GM21576 (cell line): ENCODE data around the gene PHF3.
"Not testable (repeated sequence)": the region's sequence is repeated elsewhere in the genome, so short reads cannot be mapped to it uniquely, and the experiment has no call there.

Source experiments
- ATAC-seq: cut with Tn5 transposase; IDR thresholded peaks from one replicate; pipeline ENCODE4 v1.9.1; 2021; ENCODE audit warnings: mild to moderate bottlenecking, moderate library complexity; ENCODE audit not compliant: unreplicated experiment

Gene PHF3

GRCh38 chr6:63706630-63707029 lies 71.0 kb downstream of the PHF3 start:
- ATAC-seq: no peak

GRCh38 chr6:63708631-63709030 lies 73.0 kb downstream of the PHF3 start:
- ATAC-seq: no peak

- no peak for ATAC-seq
Measured at GRCh38 chr6:63709148-63709547, 73.5 kb downstream of the PHF3 start.

- no peak for ATAC-seq
Measured at GRCh38 chr6:63713332-63713731, 77.7 kb downstream of the PHF3 start.

- no peak for ATAC-seq
Measured at GRCh38 chr6:63714091-63714490, 78.5 kb downstream of the PHF3 start.

GRCh38 chr6:63716169-63716568 lies 80.6 kb downstream of the PHF3 start:
- ATAC-seq: no peak

GRCh38 chr6:63721181-63721580 lies 85.6 kb downstream of the PHF3 start:
- ATAC-seq: no peak

GRCh38 chr6:63724721-63725120 lies 89.1 kb downstream of the PHF3 start:
- no peak for ATAC-seq

- no peak for ATAC-seq
Measured at GRCh38 chr6:63730311-63730710, 94.7 kb downstream of the PHF3 start.

- no peak for ATAC-seq
Measured at GRCh38 chr6:63731930-63732329, 96.3 kb downstream of the PHF3 start.

- no peak for ATAC-seq
Measured at GRCh38 chr6:63732336-63732735, 96.7 kb downstream of the PHF3 start.

GRCh38 chr6:63734923-63735322 lies 99.3 kb downstream of the PHF3 start:
- ATAC-seq: no peak

GRCh38 chr6:63738190-63738589 lies 102.6 kb downstream of the PHF3 start:
- not testable (repeated sequence) for ATAC-seq

GRCh38 chr6:63739094-63739687 lies 103.6 kb downstream of the PHF3 start:
- ATAC-seq: no peak

- no peak for ATAC-seq
Measured at GRCh38 chr6:63740709-63741108, 105.1 kb downstream of the PHF3 start.

- no peak for ATAC-seq
Measured at GRCh38 chr6:63742060-63742459, 106.5 kb downstream of the PHF3 start.

- no peak for ATAC-seq
Measured at GRCh38 chr6:63743691-63744090, 108.1 kb downstream of the PHF3 start.

GRCh38 chr6:63744810-63745209 lies 109.2 kb downstream of the PHF3 start:
- no peak for ATAC-seq

GRCh38 chr6:63745784-63746183 lies 110.2 kb downstream of the PHF3 start:
- ATAC-seq: no peak

GRCh38 chr6:63750400-63750799 lies 114.8 kb downstream of the PHF3 start:
- ATAC-seq: no peak

GRCh38 chr6:63757275-63757674 lies 121.7 kb downstream of the PHF3 start:
- not testable (repeated sequence) for ATAC-seq

- no peak for ATAC-seq
Measured at GRCh38 chr6:63757826-63758225, 122.2 kb downstream of the PHF3 start.

- ATAC-seq: no peak
Measured at GRCh38 chr6:63759605-63760105, 124.1 kb downstream of the PHF3 start.
